HG02588 (cell line): ENCODE measurements around the gene PARP2.
A peak's percentile ranks its signal among the peaks of the same experiment; 100 is the strongest.
"Not testable (repeated sequence)": the region's sequence is repeated elsewhere in the genome, so short reads cannot be mapped to it uniquely, and the experiment has no call there.

Experiments
- ATAC-seq: cut with Tn5 transposase; IDR thresholded peaks from one replicate; pipeline ENCODE4 v1.9.1; 2021; ENCODE audit warnings: mild to moderate bottlenecking, moderate library complexity; ENCODE audit not compliant: unreplicated experiment

PARP2 gene

GRCh38 chr14:20343092-20343861 is at the start of gene PARP2:
PARP2 (plus strand) TSS chr14:20343635; CDS start chr14:20343642, 7 bp downstream.
- peak; percentile 95 for ATAC-seq

- ATAC-seq = no peak
Measured at GRCh38 chr14:20294636-20295035, 48.8 kb upstream of the PARP2 start.

- ATAC-seq = peak; percentile 87
Measured at GRCh38 chr14:20295067-20295466, 48.4 kb upstream of the PARP2 start.

GRCh38 chr14:20302042-20302755 is 41.2 kb upstream of the PARP2 start:
- ATAC-seq = no peak

GRCh38 chr14:20305265-20306078 is 38.0 kb upstream of the PARP2 start, which contains the start of gene TTC5:
TTC5 (minus strand) TSS chr14:20305951; CDS start chr14:20305937, 14 bp downstream.
- ATAC-seq = peak; percentile 91

- ATAC-seq = no peak
Measured at GRCh38 chr14:20306079-20306423, 37.4 kb upstream of the PARP2 start.

- ATAC-seq = no peak
Measured at GRCh38 chr14:20314026-20314425, 29.4 kb upstream of the PARP2 start.

- ATAC-seq = no peak
Measured at GRCh38 chr14:20317720-20318119, 25.7 kb upstream of the PARP2 start.

- ATAC-seq = no peak
Measured at GRCh38 chr14:20327005-20327869, 16.2 kb upstream of the PARP2 start.

- no peak for ATAC-seq
Measured at GRCh38 chr14:20328705-20329104, 14.7 kb upstream of the PARP2 start.

- no peak for ATAC-seq
Measured at GRCh38 chr14:20329355-20329754, 14.1 kb upstream of the PARP2 start.

GRCh38 chr14:20331053-20331613 is 12.3 kb upstream of the PARP2 start:
- no peak for ATAC-seq

- ATAC-seq = no peak
Measured at GRCh38 chr14:20332431-20332787, 11.0 kb upstream of the PARP2 start.

GRCh38 chr14:20332788-20333493 is 10.5 kb upstream of the PARP2 start, which contains the start of gene CCNB1IP1:
CCNB1IP1 (minus strand) TSS chr14:20333279; CDS start chr14:20316523, 16,756 bp downstream.
- peak; percentile 98 for ATAC-seq

GRCh38 chr14:20333494-20333841 is 10.0 kb upstream of the PARP2 start:
- no peak for ATAC-seq

- ATAC-seq = no peak
Measured at GRCh38 chr14:20334017-20334416, 9.4 kb upstream of the PARP2 start.

- ATAC-seq = not testable (repeated sequence)
Measured at GRCh38 chr14:20341032-20341431, 2.4 kb upstream of the PARP2 start.

- no peak for ATAC-seq
Measured at GRCh38 chr14:20341646-20342045, 1.8 kb upstream of the PARP2 start.

- ATAC-seq = no peak
Measured at GRCh38 chr14:20343862-20344220, 406 bp downstream of the PARP2 start.

- no peak for ATAC-seq
Measured at GRCh38 chr14:20345366-20345765, 1.9 kb downstream of the PARP2 start.
